Parathyroid adenoma (tissue), 2 donors: Measurements from ENCODE around the gene MAPK8IP1.

ENCODE experiments used
- H2AFZ ChIP-seq: fragments of 300-600 bp; sonication (generic); one replicate; pipeline ENCODE4 v1.7.0; 2017; ENCODE audit warnings: antibody characterized with exemption, mild to moderate bottlenecking
- H3K27ac ChIP-seq: fragments of 300-600 bp; sonication (generic); one replicate; pipeline ENCODE4 v1.7.0; 2017
- H3K27me3 ChIP-seq: fragments of 300-600 bp; sonication (generic); one replicate; pipeline ENCODE4 v1.7.0; 2017; ENCODE audit warnings: low read length; ENCODE audit not compliant: control insufficient read depth, insufficient read depth
- H3K36me3 ChIP-seq: fragments of 300-600 bp; sonication (generic); one replicate; pipeline ENCODE4 v1.7.0; 2017; ENCODE audit warnings: low read length; ENCODE audit not compliant: control insufficient read depth, insufficient read depth
- H3K4me1 ChIP-seq: fragments of 300-600 bp; sonication (generic); one replicate; pipeline ENCODE4 v1.7.0; 2017; ENCODE audit warnings: control low read depth
- H3K4me2 ChIP-seq: fragments of 300-600 bp; sonication (generic); one replicate; pipeline ENCODE4 v1.7.0; 2017; ENCODE audit warnings: low read length
- H3K4me3 ChIP-seq: fragments of 300-600 bp; sonication (generic); one replicate; pipeline ENCODE4 v1.7.0; 2017; ENCODE audit warnings: low read depth, low read length
- H3K79me2 ChIP-seq: fragments of 300-600 bp; sonication (generic); one replicate; pipeline ENCODE4 v1.7.0; 2017; ENCODE audit warnings: control low read depth
- H3K9ac ChIP-seq: fragments of 300-600 bp; sonication (generic); one replicate; pipeline ENCODE4 v1.7.0; 2017; ENCODE audit warnings: mild to moderate bottlenecking
- H3K9me3 ChIP-seq: fragments of 300-600 bp; sonication (generic); one replicate; pipeline ENCODE4 v1.7.0; 2017; ENCODE audit warnings: low read length; ENCODE audit not compliant: control insufficient read depth
- TF ChIP-seq, protein P1 (sequence below): fragments of 300-600 bp; sonication (generic); IDR thresholded peaks from one replicate; pipeline ENCODE4 v1.7.0; 2017; ENCODE audit warnings: antibody characterized with exemption, mild to moderate bottlenecking
- donor health status: primary hyperparathyroidism.

MAPK8IP1 gene

DNA sequence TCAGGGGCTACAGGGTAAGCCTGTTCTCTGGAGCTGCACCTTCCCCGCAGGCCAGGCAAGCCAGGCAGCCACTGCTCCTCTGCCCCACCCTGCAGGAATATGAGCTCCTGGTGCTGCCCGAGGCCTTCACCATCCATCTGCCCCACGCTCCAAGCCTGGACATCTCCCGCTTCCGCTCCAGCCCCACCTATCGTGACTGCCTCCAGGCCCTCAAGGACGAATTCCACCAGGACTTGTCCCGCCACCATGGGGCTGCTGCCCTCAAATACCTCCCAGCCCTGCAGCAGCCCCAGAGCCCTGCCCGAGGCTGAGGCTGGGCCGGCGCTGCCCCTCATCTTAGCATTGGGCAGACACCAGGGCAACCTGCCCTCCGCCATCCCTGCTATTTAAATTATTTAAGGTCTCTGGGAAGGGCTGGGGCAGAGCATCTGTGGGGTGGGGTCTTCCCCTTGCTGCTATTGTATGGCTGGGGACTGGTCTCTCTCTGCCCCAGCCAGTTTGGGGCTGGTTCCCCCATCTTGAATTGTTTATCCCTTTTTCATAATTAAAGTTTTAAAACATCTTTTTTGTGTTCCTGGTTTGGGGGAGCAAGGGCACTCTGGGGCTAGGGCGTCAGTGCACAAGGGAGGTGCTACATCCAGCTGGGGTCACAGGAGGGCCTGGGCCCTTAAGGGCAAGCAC is 43.2 kb downstream of the MAPK8IP1 start:
- H3K4me3 ChIP-seq = no peak overlapping the region
- no peak overlapping the region for H3K4me2 ChIP-seq
- TF ChIP-seq, protein P1, sequence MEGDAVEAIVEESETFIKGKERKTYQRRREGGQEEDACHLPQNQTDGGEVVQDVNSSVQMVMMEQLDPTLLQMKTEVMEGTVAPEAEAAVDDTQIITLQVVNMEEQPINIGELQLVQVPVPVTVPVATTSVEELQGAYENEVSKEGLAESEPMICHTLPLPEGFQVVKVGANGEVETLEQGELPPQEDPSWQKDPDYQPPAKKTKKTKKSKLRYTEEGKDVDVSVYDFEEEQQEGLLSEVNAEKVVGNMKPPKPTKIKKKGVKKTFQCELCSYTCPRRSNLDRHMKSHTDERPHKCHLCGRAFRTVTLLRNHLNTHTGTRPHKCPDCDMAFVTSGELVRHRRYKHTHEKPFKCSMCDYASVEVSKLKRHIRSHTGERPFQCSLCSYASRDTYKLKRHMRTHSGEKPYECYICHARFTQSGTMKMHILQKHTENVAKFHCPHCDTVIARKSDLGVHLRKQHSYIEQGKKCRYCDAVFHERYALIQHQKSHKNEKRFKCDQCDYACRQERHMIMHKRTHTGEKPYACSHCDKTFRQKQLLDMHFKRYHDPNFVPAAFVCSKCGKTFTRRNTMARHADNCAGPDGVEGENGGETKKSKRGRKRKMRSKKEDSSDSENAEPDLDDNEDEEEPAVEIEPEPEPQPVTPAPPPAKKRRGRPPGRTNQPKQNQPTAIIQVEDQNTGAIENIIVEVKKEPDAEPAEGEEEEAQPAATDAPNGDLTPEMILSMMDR = no peak
- H3K9me3 ChIP-seq = no peaks in the 10 kb centered on the region
- no peaks in the 10 kb centered on the region for H3K27me3 ChIP-seq
- H3K36me3 ChIP-seq = no peaks in the 10 kb centered on the region
- no peak overlapping the region for H3K27ac ChIP-seq
- no peaks in the 10 kb centered on the region for H3K79me2 ChIP-seq
- H3K9ac ChIP-seq = no peak overlapping the region
- no peak overlapping the region for H2AFZ ChIP-seq
- no peaks in the 10 kb centered on the region for H3K4me1 ChIP-seq

DNA sequence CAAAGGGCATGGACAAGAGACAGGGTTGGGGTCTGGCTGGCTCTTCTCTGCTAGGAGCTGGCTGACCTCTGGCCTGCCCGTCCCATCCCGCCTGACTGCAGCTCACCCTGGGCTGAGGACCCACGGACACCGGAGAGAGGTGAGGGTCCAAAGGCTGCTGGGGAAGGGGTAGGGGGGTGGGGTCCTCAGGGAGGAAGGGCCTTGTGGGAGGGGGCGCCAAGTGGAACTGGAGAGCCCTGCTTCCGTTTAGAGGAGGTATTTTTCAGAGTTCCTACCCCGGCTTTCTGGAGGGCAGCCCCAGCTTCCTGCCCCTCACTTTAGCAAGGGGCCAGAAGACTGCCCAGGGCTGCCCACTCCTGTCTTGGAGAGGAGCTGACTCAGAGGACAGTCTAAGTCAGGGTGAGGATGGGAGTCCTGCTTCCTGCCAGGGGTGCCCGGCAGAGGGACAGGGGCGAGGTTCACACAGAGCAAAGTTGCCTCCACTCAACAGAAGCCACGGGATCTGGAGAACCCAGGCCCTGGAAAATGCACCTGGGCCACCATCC is 44.1 kb downstream of the MAPK8IP1 start:
- peaks cover under 1% of the 10 kb centered on the region for H3K4me1 ChIP-seq
- no peak overlapping the region for H3K9ac ChIP-seq
- H3K4me2 ChIP-seq = no peak overlapping the region
- no peaks in the 10 kb centered on the region for H3K9me3 ChIP-seq
- TF ChIP-seq, protein P1 = no peak
- H3K36me3 ChIP-seq = no peaks in the 10 kb centered on the region
- H3K4me3 ChIP-seq = no peak overlapping the region
- H2AFZ ChIP-seq = no peak overlapping the region
- H3K27ac ChIP-seq = no peak overlapping the region
- no peaks in the 10 kb centered on the region for H3K79me2 ChIP-seq
- H3K27me3 ChIP-seq = no peaks in the 10 kb centered on the region

- peaks cover 6% of the 10 kb centered on the region for H3K4me1 ChIP-seq
- no peak overlapping the region for H3K4me2 ChIP-seq
- H3K27ac ChIP-seq = no peak overlapping the region
- no peaks in the 10 kb centered on the region for H3K36me3 ChIP-seq
- no peak overlapping the region for H2AFZ ChIP-seq
- no peak overlapping the region for H3K4me3 ChIP-seq
- H3K9me3 ChIP-seq = no peaks in the 10 kb centered on the region
- no peaks in the 10 kb centered on the region for H3K79me2 ChIP-seq
- H3K9ac ChIP-seq = no peak overlapping the region
- H3K27me3 ChIP-seq = no peaks in the 10 kb centered on the region
- TF ChIP-seq, protein P1 = no peak
These were observed 44.8 kb downstream of the MAPK8IP1 start for GRCh38 chr11:45930031-45930794.

- Histone ChIP-seq H3K27ac (no peak overlapping the region), H3K4me1 (peaks cover 6% of the 10 kb centered on the region), H3K9me3 (no peaks in the 10 kb centered on the region), H2AFZ (no peak overlapping the region), H3K9ac (no peak overlapping the region), H3K36me3 (no peaks in the 10 kb centered on the region), H3K4me3 (no peak overlapping the region), H3K27me3 (no peaks in the 10 kb centered on the region), H3K79me2 (no peaks in the 10 kb centered on the region), H3K4me2 (no peak overlapping the region)
- TF ChIP-seq, protein P1 = no peak
These were observed 45.6 kb downstream of the MAPK8IP1 start for GRCh38 chr11:45930951-45931570.
